COR-L47 (cell line): ENCODE results near the gene RASGRP4.
"Not testable (repeated sequence)": the region's sequence is repeated elsewhere in the genome, so short reads cannot be mapped to it uniquely, and the experiment has no call there.

ENCODE experiments used
- DNase-seq: peaks from one replicate; lab custom pipeline; 2025; lab: John Stamatoyannopoulos, UW

Gene RASGRP4, protein sequence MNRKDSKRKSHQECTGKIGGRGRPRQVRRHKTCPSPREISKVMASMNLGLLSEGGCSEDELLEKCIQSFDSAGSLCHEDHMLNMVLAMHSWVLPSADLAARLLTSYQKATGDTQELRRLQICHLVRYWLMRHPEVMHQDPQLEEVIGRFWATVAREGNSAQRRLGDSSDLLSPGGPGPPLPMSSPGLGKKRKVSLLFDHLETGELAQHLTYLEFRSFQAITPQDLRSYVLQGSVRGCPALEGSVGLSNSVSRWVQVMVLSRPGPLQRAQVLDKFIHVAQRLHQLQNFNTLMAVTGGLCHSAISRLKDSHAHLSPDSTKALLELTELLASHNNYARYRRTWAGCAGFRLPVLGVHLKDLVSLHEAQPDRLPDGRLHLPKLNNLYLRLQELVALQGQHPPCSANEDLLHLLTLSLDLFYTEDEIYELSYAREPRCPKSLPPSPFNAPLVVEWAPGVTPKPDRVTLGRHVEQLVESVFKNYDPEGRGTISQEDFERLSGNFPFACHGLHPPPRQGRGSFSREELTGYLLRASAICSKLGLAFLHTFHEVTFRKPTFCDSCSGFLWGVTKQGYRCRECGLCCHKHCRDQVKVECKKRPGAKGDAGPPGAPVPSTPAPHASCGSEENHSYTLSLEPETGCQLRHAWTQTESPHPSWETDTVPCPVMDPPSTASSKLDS

GRCh38 chr19:38425810-38426466 is at the start of gene RASGRP4:
TSS of gene RASGRP4 (minus strand) at chr19:38426219. CDS start at chr19:38426091, 128 bp downstream.
- no peak for DNase-seq

- DNase-seq: no peak
These were observed 49.2 kb upstream of the RASGRP4 start for GRCh38 chr19:38475176-38475575.

- DNase-seq: no peak
These were observed 47.2 kb upstream of the RASGRP4 start for GRCh38 chr19:38473201-38473600.

DNA sequence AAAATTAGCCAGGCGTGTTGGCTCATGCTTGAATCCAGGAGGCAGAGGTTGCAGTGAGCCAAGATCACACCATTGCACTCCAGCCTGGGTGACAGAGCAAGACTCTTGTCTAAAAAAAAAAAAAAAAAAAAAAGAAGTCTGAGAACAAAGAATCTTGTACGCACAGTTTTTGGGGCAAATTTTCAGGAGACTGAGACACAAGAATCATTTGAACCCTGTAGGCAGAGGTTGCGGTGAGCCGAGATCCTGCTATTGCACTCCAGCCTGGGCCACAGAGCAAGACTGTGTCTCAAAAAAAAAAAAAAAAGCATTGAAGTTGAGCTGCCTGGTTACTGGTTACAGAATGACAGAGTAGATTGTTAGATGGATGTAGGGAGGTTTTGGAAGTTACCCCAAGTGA is 46.7 kb upstream of the RASGRP4 start:
- DNase-seq: not testable (repeated sequence)

- no peak for DNase-seq
These were observed 44.9 kb upstream of the RASGRP4 start for GRCh38 chr19:38470788-38471480.

- no peak for DNase-seq
These were observed 43.1 kb upstream of the RASGRP4 start for GRCh38 chr19:38469151-38469550.

DNA sequence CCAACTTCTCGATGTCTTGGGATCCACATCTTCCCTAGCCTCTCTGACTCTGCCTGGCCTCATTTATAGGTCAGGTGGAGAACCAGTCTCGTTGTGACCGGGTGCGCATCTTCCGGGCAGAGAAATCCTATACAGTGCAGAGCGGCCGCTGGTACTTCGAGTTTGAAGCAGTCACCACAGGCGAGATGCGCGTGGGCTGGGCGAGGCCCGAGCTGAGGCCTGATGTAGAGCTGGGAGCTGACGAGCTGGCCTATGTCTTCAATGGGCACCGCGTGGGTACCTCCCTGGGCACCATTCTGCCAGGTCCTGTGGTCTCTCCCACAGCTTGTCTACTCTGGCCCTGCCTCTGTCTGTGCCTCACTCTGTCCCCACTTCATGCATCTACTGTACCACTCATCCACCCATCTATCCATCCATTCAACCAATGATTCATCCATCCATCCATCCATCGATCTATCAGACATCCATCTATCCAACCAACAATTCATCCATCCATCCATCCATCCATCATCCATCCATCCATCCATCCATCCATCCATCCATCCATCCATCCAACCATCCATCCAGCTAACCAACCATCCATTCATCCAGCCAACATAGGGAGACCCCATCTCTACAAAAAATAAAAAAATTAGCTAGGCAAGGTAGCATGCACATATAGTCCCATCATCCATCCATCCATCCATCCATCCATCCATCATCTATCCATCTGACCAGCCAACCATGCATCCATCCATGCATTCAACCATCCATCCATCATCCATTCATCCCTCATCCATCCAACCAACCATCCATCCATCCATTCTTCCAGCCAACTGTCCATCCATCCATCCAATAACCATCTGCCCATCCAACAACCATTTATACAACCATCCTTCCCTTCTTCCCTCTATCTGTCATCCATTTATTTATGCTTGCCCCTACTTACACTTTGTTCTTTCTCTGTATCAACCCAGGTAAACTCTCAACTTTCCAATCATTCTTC is 41.8 kb upstream of the RASGRP4 start:
- no peak for DNase-seq

- no peak for DNase-seq
These were observed 40.0 kb upstream of the RASGRP4 start for GRCh38 chr19:38466050-38466449.

- DNase-seq: no peak
These were observed 38.5 kb upstream of the RASGRP4 start for GRCh38 chr19:38464421-38465082.

DNA sequence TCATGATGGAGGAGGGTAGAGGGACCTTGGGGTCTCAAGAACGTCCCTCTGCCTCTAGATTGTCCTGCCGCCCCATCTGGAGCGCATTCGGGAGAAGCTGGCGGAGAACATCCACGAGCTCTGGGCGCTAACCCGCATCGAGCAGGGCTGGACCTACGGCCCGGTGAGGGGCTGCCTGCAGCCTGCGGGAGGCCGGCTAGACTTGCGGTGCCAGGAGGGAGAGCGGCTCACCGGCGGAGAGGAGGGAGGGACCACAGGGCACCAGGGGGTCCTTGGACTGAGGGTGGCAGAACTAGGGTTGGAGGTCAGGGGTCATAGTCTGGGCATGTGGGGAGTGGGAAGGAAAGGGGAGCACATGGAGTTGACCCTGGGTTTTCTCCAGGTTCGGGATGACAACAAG is 37.3 kb upstream of the RASGRP4 start:
- DNase-seq: no peak

DNA sequence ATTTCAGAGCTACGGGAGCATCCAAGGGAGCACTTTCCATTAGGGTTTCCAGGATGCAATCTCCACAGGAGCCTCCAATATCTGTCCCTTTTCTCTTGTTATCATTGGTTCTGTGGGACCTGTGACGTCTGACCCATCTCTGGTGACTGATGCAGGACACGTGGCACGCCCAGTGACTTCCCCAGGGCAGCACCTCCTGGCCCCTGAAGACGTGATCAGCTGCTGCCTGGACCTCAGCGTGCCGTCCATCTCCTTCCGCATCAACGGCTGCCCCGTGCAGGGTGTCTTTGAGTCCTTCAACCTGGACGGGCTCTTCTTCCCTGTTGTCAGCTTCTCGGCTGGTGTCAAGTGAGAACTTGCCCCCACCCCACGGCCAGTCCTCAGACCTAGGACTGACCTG is 33.0 kb upstream of the RASGRP4 start:
- DNase-seq: no peak

- no peak for DNase-seq
These were observed 31.8 kb upstream of the RASGRP4 start for GRCh38 chr19:38457690-38458405.

DNA sequence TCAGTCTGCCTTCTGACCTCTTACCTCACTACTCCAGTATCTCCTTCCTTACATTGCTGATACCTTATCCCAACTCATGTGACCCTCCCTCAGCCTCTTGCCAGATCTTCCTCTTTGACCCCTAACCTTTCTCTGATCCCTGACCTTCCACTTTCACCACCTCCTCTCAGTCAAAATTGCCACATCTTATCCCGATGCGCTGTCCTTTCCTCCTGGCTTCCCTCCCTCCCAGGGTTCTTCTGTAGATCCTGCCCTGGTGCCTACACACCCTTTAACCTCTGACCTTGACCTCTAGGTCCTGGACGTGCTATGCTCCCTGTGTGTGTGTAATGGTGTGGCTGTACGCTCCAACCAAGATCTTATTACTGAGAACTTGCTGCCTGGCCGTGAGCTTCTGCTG is 31.2 kb upstream of the RASGRP4 start:
- no peak for DNase-seq

- no peak for DNase-seq
These were observed 29.0 kb upstream of the RASGRP4 start for GRCh38 chr19:38455031-38455430.

DNA sequence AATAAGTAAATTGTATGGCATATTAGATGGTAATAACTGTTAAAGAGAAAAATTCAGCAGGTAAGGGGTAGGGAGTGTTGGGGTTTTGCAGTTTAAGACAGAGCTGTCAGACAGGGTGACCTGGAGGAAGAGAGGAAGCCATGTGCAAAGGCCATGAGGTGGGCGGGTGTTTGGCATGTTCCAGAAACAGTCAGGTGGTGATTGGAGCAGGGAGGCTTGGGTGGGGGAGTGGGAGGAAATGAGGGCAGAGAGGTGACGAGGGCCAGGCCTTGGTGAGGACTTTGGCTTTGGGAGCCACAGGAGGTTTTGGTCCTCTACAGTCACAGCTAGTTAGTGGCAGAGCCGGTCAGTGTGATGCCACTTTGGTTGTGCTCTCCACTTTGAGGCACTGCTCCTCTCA is 27.6 kb upstream of the RASGRP4 start:
- DNase-seq: no peak

DNA sequence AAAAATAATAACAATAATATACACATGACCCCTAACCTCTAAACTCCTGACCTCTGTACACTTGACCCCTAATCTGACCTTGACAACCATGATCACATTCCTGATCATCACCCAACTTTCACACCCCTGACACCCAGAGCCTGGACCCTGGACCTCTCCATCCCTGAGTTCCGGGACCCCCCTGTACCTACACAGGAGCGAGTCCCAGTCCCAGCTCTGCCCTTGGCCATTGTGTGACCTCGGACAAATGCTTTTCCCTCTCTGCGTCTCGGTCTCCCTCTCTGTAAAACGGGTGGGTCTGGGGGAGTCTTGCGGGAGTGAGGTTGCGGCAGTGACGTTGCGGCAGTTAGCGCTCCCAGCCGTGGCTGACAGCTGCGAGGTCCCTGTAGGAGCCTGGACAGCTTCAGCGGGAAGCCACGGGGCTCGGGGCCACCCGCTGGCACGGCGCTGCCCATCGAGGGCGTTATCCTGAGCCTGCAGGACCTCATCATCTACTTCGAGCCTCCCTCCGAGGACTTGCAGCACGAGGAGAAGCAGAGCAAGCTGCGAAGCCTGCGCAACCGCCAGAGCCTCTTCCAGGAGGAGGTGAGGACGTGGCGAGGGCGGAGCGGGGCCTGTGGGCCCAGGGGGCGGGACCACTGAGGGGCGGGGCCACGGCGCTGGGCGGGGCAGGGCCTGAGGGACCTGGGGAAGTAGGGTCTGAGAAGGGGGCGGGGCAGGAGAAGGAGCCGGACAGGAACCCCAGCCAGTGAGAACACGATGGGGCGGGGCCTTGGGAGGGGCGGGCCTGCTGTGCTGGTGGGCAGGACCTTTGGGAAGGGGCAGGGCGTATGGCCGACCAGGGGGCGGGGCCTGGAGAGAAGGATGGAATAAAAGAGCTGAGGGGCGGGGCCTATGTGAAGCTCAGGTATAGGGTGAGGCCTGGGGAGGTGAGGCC is 26.7 kb upstream of the RASGRP4 start:
- DNase-seq: no peak

- no peak for DNase-seq
These were observed 25.6 kb upstream of the RASGRP4 start for GRCh38 chr19:38451629-38452028.

- no peak for DNase-seq
These were observed 25.0 kb upstream of the RASGRP4 start for GRCh38 chr19:38451036-38451435.

- DNase-seq: no peak
These were observed 23.5 kb upstream of the RASGRP4 start for GRCh38 chr19:38449518-38449917.
